HG03571 (cell line): ENCODE data around the gene CANT1.
"Not testable (repeated sequence)": the region's sequence is repeated elsewhere in the genome, so short reads cannot be mapped to it uniquely, and the experiment has no call there.

Experiments
- ATAC-seq: cut with Tn5 transposase; IDR thresholded peaks from one replicate; pipeline ENCODE4 v1.9.1; 2021; ENCODE audit not compliant: unreplicated experiment

The CANT1 gene

GRCh38 chr17:79043931-79044320 lies 34.4 kb upstream of the CANT1 start:
- no peak for ATAC-seq

DNA sequence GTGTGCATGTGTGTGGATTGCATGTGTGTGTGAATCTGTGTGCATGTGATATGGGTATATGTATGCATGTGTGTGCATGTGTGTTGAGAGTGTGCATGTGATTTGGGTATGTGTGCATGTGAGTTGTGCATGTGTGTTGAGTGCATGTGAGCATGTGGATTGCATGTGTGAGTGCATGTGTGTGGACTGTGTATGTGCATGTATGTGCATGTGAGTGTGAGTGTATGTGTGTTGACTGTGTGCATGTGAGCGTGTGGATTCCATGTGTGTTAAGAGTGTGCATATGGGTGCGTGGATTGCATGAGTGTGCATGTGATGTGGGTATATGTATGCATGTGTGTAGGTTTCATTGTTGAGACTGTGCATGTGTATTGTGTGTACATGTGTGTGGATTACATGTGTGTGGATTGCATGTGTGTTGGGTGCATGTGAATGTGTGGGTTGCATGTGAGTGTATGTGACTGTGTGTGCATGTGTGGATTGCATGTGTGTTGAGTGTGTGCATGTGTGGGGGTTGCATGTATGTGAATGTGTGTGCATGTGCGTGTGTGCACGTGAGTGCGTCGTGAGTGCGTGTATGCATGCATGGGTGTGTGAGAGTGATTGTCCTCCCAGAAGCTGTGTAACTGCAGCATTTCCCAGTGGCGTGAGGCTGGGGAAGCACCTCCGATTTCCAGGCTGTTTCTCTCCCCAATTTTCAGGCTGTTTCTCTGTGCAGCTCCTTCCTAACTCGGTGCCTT lies 33.8 kb upstream of the CANT1 start:
- no peak for ATAC-seq

DNA sequence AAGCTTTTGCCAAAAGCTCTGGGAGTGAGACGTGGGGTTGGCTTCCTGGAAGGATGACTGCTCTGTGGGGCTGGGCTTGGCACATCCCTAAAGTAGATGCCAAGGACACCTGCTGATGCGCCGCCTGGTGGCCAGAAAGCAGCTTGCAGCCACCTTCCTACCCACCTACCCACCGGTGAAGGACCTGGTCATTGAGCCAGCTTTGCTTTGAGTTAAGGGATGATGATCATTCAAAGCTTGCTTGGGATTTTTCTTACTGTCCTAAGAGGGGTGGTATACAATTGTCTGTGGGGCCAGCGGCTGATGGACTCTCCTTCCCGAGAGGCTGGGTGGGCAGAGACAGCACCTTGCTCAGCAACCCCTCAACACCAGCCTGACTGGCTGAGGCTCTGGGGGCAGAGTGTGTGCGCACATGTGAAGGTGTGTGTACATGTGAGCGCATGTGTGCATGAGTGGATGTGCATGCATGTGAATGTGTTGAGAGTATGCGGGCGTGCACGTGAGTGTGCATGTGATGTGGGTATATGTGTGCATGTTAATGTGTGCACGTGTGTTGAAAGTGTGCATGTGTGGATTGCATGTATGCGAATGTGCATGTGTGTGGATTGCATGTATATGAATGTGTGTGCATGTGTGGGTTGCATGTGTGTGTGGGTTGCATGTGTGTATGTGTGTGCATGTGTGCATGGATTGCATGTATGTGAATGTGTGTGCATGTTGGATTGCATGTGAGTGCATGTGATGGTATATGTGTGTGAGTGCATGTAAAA lies 33.0 kb upstream of the CANT1 start:
- ATAC-seq, result no peak

DNA sequence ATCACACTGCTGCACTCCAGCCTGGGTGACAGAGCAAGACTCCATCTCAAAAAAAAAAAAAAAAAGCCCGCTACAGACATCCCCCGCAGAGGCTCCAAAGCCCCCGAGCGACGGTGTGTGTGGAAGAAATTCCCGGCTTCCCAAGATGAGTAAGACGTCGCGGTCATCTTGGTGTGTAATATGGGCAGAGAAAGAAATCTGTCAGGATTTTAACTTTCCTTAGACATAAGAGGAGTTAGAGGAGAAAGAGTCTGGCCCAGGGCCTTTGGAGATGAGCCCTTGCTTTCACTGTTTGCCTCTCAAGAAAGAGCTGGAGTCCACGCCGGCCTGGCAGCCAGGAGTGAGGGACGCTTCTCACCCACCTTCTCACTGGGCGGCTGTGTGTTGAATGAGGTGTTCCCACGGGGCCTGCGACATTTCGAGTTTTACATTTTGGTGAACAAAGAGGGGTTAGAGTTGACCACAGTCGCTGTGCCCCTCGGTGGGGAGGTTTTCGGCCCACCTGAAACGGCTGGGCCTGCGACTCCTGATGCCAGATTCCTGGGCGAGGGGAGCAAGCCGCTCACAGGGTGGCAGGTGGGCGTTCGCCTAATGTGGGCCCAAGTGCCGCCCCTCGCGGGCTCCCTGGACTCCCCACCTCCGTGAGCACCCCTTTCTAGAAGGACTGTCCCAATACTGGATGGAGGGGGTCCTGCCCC lies 32.3 kb upstream of the CANT1 start:
- ATAC-seq, result no peak

DNA sequence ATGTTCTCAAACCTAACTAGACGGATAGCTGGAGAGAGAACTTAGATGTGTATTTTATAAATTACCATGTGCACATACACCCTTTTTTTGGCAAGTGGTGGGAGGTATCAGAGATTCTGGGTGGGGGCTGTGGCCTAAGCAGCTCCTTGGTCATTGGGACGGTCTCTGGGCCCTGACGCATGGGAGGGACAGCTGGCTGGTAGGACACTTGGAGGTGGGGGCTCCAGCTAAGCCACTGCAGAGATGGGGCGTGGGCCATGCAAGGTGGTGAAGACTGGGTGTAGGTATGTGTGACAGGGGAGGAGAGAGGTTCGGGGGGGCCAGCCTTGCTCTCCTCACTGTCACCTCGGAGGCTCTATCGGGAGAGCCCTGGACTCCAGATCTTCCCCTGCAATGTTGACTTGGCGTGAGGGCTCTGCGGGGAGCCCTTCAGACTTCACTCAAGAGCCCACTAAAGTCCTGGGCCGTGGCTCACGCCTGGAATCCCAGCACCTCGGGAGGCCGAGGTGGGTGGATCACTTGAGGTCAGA lies 31.5 kb upstream of the CANT1 start:
- ATAC-seq, result no peak

- ATAC-seq, result no peak
Observed at GRCh38 chr17:79039886-79040285, 30.3 kb upstream of the CANT1 start.

DNA sequence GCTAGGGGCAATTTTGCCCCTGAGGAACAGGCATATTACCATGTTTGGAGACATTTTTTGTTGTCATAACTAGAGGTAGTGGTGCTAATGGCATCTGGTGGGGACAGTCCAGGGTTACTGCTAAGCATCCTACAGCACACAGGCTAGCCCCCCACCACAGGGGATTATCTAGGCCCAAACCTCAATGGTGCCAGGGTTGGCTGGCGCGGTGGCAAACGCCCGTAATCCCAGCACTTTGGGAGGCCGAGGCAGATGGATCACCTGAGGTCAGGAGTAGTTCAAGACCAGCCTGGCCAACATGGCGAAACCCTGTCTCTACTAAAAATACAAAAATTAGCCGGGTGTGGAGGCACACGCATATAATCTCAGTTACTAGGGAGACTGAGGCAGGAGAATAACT lies 29.6 kb upstream of the CANT1 start:
- ATAC-seq, result no peak

GRCh38 chr17:79038545-79039135 lies 29.1 kb upstream of the CANT1 start:
- ATAC-seq, result no peak

DNA sequence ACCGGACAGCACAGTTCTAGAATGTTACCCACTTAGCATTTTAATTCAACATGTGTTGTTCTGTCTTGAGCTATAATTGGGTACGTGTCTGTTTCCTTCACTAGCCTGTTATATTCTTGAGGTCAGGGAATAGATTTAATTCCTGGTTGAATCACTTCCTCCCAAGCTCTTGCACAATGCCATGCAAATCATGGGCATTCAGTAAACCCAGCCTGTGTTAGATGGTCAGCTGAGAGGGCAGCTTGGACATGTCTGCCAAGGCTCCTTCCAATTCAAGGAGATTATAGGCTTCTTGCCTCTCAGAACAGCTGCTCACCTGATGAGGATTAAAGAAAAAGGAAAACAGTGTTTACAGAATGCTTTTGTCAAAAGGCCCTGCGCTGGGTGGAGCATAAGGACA lies 27.0 kb upstream of the CANT1 start:
- ATAC-seq, result no peak

GRCh38 chr17:79036181-79036580 lies 26.6 kb upstream of the CANT1 start:
- ATAC-seq, result no peak

- no peak for ATAC-seq
Observed at GRCh38 chr17:79035686-79036085, 26.1 kb upstream of the CANT1 start.

GRCh38 chr17:79034931-79035485 lies 25.4 kb upstream of the CANT1 start:
- ATAC-seq, result no peak

GRCh38 chr17:79033741-79034501 lies 24.4 kb upstream of the CANT1 start:
- ATAC-seq, result no peak

GRCh38 chr17:79033046-79033616 lies 23.6 kb upstream of the CANT1 start:
- no peak for ATAC-seq

GRCh38 chr17:79031996-79032875 lies 22.7 kb upstream of the CANT1 start:
- no peak for ATAC-seq

- not testable (repeated sequence) for ATAC-seq
Observed at GRCh38 chr17:79030636-79031035, 21.1 kb upstream of the CANT1 start.

DNA sequence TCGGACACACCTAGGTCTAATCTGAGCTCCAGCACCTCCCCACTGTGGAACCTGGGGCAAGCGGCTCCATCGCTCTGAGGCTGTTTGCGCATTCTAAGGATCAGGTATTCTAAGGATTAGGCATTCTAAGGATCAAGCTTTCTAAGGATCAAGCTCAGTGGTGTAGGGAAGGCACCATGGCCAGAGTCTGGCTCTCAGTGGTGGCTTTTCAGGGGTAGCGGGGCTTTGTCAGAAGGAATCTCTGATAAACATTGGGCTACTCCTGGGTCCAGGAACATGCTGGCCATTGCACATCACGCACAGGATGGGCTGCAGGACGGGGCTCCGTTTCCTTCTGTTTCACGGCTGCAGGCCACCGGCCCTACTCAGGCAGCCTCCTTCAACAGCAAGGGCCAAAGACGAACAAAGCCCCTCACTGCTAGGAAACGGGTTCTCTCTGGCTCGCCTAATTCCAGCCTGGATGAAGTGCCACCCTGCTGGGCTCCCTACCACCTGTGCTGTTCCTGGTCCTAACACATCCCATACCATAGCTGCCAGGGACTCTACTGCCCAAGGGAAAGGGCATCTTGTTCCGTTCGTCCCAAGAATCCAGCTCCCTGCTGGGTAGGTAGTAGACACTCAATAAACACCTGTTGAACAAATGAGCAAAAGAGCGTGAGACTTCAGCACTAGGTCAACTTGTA lies 19.9 kb upstream of the CANT1 start:
- ATAC-seq, result no peak
